Measurements from ENCODE around the gene TMSB15C.
"Not testable (repeated sequence)": the region's sequence is repeated elsewhere in the genome, so short reads cannot be mapped to it uniquely, and the experiment has no call there.

The TMSB15C gene

GRCh38 chrX:104075778-104076445 is at the start of gene TMSB15C:
TMSB15C (minus strand) TSS chrX:104076236.
- DNase-seq (ENCODE audit: low spot score): not testable (repeated sequence)

GRCh38 chrX:104122829-104123228 is 46.8 kb upstream of the TMSB15C start:
- no peak for DNase-seq (ENCODE audit: low spot score)

DNA sequence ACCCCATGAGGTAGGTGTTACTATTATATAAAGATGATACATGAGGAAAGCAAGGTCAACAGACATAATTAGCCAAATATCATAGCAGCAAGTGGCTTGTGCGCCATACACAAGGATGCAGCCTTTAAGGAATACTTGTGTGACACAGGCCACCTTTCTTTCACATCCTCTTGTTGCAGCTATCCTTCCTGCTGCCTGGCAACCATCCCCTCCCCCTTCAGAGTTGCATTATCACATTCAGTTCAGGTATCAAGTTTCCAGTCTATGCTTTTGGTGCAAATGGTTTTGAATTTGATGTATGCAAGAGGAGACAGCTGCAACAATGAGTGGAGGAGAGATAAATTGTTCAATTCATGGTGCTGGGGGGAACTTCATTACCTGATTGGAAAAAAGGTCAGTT is 42.7 kb upstream of the TMSB15C start:
- no peak for DNase-seq (ENCODE audit: low spot score)

GRCh38 chrX:104117759-104118158 is 41.7 kb upstream of the TMSB15C start:
- no peak for DNase-seq (ENCODE audit: low spot score)

DNA sequence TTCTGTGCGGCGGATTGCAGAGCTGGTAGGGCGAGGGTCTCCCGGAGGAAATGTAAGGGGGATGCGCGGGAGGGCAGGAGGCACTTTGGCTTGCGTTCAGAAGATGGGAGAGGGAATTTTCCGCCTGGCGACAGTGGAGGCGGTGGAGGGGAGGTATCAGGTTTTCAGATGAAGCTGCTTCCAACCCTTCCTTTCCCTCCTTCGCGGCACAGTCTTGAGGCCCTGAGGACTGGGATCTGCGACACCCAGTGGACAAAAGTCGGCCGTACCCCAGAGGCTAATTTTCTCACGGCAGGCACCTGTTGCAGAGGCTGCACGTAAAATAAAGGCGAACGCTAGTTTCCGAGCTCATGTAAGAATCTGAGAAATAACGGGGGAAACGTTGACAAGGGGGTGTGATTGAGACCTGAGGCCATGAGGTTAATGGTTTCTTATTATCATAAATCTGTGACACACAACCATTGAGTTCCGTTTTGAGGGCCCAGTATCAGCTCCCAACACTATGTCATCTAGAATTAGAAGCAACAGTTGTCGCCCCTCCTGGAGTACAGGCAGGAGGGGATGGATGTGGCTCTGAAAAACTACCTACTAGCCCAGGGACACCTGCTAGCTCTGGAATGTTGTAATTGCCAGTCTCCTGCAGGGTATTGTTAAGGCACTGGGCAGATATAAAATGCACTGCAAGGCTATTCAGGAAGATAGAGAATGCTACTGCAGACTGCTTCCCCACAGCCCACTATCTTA is 37.4 kb upstream of the TMSB15C start:
- peak; percentile 81 for DNase-seq (ENCODE audit: low spot score)

DNA sequence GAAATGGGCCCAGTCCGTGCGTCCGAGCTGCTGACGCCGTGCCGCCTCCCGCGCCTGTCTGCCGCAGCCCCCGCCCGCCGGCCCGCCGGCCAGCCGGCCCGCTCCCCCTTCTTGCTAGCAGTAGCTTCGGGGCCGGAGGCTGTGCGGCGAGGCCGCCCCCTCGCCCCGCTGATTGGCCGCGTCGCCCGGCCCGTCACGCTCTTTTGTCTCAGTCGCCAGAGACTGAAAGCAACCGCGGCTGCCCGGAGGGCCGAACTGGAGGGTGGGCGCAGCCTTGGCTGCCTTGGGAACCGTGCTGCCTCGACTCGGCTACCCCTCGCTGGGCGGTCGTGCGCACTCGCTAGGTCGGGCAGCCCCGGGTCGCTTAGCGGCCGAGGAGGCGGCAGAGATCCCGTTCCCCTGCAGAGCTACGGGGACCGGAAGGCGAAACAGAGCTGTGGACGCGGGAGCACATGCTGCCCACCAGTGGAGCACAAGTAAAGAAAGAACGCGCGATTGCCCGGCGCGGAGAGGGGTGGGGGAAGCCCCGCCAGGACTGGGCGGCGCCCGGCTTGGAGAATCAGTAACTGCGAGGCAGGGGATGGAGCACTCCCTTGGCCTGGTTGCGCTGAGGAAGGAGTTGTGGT is 36.4 kb upstream of the TMSB15C start, which contains the start of gene ZCCHC18:
ZCCHC18 (plus strand) TSS at position 198 of the 626 bp plus-strand sequence. CDS start 1,589 bp downstream, outside the sequence.
- peak; percentile 48 for DNase-seq (ENCODE audit: low spot score)

DNA sequence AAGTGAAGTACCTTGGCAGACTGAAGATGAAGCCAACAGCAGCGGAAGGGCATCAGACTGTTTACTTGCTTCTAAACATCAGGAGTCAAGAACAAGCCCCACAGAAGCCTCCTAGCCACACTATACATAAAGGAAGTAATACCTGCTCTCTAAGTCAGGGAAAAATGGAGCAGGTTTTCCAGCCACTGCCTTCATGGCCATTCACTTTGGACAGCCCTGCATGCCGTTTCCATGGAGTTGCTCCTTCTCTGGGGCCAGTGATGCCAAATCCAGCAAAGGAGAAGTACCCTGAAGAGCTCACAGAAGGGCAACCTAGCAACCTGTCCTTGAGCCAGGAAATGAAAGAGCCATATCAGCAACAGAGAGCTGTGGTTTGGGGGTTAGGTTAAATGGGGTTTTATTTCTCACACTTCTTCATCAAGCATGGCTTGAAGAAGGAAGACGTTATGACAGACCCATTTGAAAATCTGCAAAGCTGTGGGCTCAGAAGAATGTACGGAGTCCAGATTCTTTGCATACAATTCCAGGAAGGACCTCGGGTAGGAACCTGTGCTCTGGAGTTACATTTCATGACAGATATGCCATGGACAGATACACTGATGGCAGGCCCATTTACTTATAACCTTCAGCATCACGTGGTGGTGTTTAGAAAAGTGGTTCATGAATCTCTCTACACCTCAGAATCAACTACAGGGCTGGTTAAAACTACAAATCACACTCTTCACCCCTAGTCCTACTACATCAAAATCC is 34.6 kb upstream of the TMSB15C start:
- DNase-seq (ENCODE audit: low spot score): not testable (repeated sequence)

DNA sequence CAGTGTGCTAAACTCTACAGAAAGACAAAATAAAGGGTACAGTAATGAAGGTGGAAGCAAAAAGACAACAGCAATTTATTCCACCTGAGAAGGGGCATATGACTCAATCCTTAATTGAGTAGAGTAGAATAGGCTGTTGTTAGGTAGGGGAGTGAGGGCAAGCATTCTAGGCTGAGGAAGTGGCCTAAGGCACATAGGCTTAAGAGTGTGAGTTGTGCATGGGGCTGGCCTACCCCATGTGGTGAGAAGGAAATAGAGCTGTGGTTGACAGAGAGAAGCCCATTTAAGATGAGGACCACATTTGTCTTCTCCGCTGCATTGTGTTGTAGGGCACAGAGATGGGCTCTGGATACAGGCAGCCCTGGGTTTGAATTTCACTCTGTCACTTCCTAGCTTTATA is 32.9 kb upstream of the TMSB15C start:
- DNase-seq (ENCODE audit: low spot score): no peak

DNA sequence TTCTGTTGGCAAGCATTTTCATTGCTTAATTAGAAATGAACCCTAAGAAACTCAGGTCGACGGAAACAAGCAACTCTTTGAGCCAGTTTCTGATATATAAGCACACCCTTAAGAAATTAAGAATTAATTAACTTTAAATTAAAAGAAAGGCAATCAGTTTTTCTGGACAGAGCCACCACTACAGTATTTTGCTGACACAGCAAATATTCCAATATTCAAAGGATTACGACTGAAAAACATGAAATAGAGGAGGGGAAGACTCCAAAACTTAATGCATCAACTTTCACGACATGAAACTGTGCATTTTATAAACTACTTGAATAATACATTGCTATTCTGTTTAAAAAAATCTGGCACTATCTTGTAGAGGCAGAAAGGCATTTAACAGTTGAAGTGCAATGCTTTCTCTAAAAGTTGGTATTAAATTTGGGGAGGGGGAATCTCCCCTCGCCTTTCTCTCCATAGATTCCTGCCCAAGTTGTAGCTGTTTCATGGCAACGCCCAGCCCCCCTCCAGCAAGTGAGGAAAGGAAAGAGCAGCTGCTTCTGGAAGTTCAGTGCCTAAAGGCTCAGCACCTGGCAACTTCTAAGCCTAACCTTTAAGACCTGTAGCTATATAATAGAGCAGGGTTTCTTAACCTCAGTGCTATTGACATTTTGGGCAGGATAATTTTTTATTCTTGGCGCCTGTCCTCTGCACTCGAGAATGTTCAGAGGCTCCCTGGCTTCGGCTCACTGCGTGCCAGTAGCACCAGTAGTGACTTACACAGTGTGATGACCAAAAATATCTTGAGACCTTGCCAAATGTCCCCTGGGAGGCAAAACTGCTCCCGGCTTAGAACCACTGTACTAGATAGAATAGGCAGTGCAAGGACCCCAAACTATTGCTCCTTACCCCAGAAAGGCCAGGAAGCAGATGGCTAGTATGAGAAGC is 29.6 kb upstream of the TMSB15C start:
- no peak for DNase-seq (ENCODE audit: low spot score)

DNA sequence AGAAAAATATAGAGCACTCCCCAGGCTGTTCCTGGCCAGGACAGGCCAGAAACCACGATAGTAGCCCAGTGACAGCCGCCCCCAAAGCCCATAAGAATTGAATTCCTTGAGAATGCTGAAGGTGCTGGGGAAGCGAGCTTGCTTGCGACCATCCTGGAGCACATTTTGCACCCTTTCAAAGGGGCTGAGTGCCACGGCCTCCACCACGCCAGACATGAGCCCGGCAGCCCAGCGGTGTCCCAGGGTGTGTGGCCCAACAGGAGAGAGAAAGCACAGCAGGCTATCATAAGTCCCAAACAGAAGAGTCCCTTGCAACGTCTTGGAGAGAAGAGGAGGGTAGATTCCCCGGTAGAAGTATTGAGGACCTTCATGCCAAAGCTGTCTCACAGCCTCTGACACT is 28.6 kb upstream of the TMSB15C start:
- DNase-seq (ENCODE audit: low spot score): no peak

- no peak for DNase-seq (ENCODE audit: low spot score)
These were observed 22.9 kb upstream of the TMSB15C start for GRCh38 chrX:104098919-104099318.

GRCh38 chrX:104098151-104098808 is 22.2 kb upstream of the TMSB15C start:
- peak; percentile 89 for DNase-seq (ENCODE audit: low spot score)

GRCh38 chrX:104085919-104086318 is 9.9 kb upstream of the TMSB15C start:
- DNase-seq (ENCODE audit: low spot score): no peak

DNA sequence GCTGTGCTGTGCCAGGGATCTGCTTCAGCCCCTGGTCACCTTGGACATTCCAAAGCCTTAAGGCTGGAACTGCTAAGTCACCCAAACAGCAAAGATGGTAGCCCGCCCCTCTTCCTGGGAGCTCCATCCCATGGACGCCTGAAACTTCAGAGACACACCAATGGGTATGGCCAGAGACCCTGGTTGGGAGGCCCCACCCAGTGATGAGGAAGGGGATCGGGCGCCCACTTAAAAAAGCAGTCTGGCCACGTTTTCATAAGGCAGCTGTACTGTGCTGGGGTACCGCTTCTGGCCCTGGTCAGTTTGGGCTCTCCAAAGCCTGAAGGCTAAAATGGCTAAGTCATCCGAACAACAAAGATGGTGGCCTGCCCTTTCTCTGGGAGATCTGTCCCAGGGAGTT is 9.4 kb upstream of the TMSB15C start:
- DNase-seq (ENCODE audit: low spot score): no peak

GRCh38 chrX:104084534-104085277 is 8.7 kb upstream of the TMSB15C start:
- no peak for DNase-seq (ENCODE audit: low spot score)

DNA sequence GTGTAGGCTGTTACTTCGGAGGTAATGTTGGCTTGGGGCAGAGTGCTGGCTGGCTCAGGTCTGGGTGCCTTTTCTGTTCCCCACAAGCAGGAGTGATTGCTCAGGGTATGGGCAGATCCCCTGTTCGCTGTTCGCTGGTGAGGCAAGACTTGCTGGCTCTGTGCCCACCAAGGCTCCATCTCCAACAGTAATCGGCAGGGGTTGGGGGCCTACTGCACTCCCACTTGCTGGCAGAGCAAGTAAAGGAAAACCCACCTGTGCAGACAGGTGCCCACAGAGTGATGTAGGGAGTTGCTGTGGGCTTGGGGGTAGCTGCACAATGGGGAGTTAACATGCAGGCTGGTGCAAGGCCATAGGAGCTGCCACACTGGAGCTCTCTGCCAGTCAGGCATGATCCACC is 8.0 kb upstream of the TMSB15C start:
- DNase-seq (ENCODE audit: low spot score): no peak

GRCh38 chrX:104077854-104078253 is 1.8 kb upstream of the TMSB15C start:
- DNase-seq (ENCODE audit: low spot score): not testable (repeated sequence)

DNA sequence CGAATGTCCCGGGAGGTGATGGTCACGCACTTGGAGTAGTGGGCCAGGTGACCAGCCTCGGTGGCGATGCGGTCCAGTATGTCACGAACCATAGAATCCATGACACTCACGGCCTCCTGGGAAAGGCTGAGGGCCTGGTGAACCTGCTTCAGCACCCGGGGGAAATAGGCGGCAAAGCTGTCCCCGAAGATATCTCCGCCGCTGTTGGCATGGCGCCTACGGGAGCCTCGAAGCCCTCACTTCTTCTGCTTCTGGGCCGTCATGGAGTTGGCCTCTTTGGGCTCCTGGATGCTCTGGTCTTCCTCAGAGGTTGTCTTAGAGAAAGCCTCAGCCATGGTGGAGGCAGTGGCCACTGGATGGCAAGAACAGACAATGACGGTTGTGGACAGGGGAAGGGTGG is 13.4 kb downstream of the TMSB15C start:
- not testable (repeated sequence) for DNase-seq (ENCODE audit: low spot score)

GRCh38 chrX:104054956-104055355 is 21.1 kb downstream of the TMSB15C start:
- DNase-seq (ENCODE audit: low spot score): not testable (repeated sequence)

DNA sequence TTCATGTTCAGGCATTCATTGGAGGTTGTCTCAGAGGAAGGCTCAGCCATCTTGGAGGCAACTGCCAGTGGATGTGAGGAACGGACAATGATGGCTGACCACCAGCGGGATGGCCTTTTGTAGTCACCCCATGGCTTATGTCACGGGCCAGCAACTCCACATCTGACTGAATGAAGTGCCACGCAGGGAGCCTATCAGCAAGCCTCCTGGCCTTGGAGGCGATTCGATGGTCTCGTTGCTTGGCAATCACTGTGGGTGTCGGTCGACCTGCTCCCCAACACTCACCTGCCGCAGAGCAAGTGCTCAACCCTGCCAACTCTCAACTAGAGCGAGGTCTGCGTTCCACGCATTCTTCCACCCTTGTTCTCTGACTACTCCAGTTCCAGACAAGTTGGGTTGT is 28.9 kb downstream of the TMSB15C start:
- DNase-seq (ENCODE audit: low spot score): no peak

All from cerebellar cortex (tissue), 1 donor.